ENCODE data around the gene PBX1. TPM values are rescaled to one million over a fixed set of nuclear protein-coding genes. Genes with fewer than 3 reads are reported as not detected.

Gene PBX1
- total and polyA plus RNA-seq, 2 experiments from 2014 or later, result 14.8 to 61.6 TPM

DNA sequence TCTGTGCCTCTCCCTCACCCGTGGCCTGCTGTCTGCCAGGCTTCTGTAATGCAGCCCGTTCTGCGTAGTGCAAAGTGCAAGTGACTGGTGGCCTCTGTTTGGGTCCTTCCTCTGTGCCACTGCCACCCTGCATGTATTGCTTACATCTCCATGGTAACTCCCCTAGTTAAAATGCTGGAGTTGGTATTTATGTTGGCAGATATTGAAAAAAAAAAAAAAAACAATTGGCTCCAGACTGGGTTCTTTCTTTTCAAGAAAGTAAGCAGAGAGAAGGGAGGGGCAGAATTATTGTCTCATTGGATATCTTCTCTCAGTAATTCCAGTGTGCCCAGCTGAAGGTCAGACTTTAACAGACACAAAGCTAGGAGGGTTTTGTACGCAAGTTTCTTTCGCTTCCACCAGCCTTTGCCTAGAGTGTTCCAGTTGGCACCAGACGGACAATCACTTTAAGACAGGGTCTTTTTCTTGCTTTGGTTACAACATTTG lies 242.3 kb downstream of the PBX1 start:
- WGBS (ENCODE audit: low lambda C conversion rate, missing lambda C conversion rate), result 97% methylated on average over 6 of the region's 6 CpGs
- TF ChIP-seq EZH2phosphoT487 (IDR thresholded peaks at IDR 0.05; ENCODE audit: low read depth, severe bottlenecking, unreplicated experiment), result no peak
- no peak for TF ChIP-seq CTCF (IDR thresholded peaks at IDR 0.05; ENCODE audit: poor library complexity)
- TF ChIP-seq EZH2 (IDR thresholded peaks at IDR 0.05; ENCODE audit: borderline replicate concordance), result no peak
- Histone ChIP-seq H3K4me2 (no peak overlapping the region), H2AFZ (no peak overlapping the region), H3K9me3 (ENCODE audit: low read depth) (no peaks in the 10 kb centered on the region), H4K20me1 (ENCODE audit: insufficient read depth, poor library complexity, severe bottlenecking) (no peaks in the 10 kb centered on the region), H3K4me1 (ENCODE audit: insufficient read depth) (peaks cover 12% of the 10 kb centered on the region), H3K27ac (no peak overlapping the region), H3K27me3 (no peaks in the 10 kb centered on the region), H3K36me3 (replicated peaks; ENCODE audit: insufficient read depth, low read depth) (no peaks in the 10 kb centered on the region), H3K9me2 (replicated peaks; ENCODE audit: insufficient read depth) (no peaks in the 10 kb centered on the region), H3K4me3 (no peak overlapping the region), H3K79me2 (no peaks in the 10 kb centered on the region)
- DNase-seq (ENCODE audit: low spot score), result no peak

GRCh38 chr1:164801791-164802502 lies 243.0 kb downstream of the PBX1 start:
- Histone ChIP-seq H4K20me1 (ENCODE audit: insufficient read depth, poor library complexity, severe bottlenecking) (no peaks in the 10 kb centered on the region), H3K27me3 (no peaks in the 10 kb centered on the region), H3K4me1 (ENCODE audit: insufficient read depth) (peaks cover 12% of the 10 kb centered on the region), H3K9me3 (ENCODE audit: low read depth) (no peaks in the 10 kb centered on the region), H3K9me2 (replicated peaks; ENCODE audit: insufficient read depth) (no peaks in the 10 kb centered on the region), H3K79me2 (no peaks in the 10 kb centered on the region), H2AFZ (no peak overlapping the region), H3K36me3 (replicated peaks; ENCODE audit: insufficient read depth, low read depth) (no peaks in the 10 kb centered on the region), H3K4me2 (no peak overlapping the region), H3K27ac (no peak overlapping the region), H3K4me3 (no peak overlapping the region)
- TF ChIP-seq CTCF (IDR thresholded peaks at IDR 0.05; ENCODE audit: poor library complexity), result no peak
- no peak for TF ChIP-seq EZH2phosphoT487 (IDR thresholded peaks at IDR 0.05; ENCODE audit: low read depth, severe bottlenecking, unreplicated experiment)
- TF ChIP-seq EZH2 (IDR thresholded peaks at IDR 0.05; ENCODE audit: borderline replicate concordance), result no peak
- no peak for DNase-seq (ENCODE audit: low spot score)
- WGBS (ENCODE audit: low lambda C conversion rate, missing lambda C conversion rate), result 87% methylated on average over 7 of the region's 7 CpGs

- H3K9me3 ChIP-seq (ENCODE audit: low read depth), result no peaks in the 10 kb centered on the region
- no peak overlapping the region for H2AFZ ChIP-seq
- H3K79me2 ChIP-seq, result no peaks in the 10 kb centered on the region
- TF ChIP-seq EZH2 (IDR thresholded peaks at IDR 0.05; ENCODE audit: borderline replicate concordance) (no peak), EZH2phosphoT487 (IDR thresholded peaks at IDR 0.05; ENCODE audit: low read depth, severe bottlenecking, unreplicated experiment) (no peak), CTCF (IDR thresholded peaks at IDR 0.05; ENCODE audit: poor library complexity) (no peak)
- no peak overlapping the region for H3K27ac ChIP-seq
- no peak overlapping the region for H3K4me2 ChIP-seq
- DNase-seq (ENCODE audit: low spot score), result no peak
- no peak overlapping the region for H3K4me3 ChIP-seq
- 90% methylated on average over 7 of the region's 7 CpGs for WGBS (ENCODE audit: low lambda C conversion rate, missing lambda C conversion rate)
- H3K9me2 ChIP-seq (replicated peaks; ENCODE audit: insufficient read depth), result no peaks in the 10 kb centered on the region
- peaks cover 12% of the 10 kb centered on the region for H3K4me1 ChIP-seq (ENCODE audit: insufficient read depth)
- no peaks in the 10 kb centered on the region for H3K27me3 ChIP-seq
- no peaks in the 10 kb centered on the region for H3K36me3 ChIP-seq (replicated peaks; ENCODE audit: insufficient read depth, low read depth)
- H4K20me1 ChIP-seq (ENCODE audit: insufficient read depth, poor library complexity, severe bottlenecking), result no peaks in the 10 kb centered on the region
Observed at GRCh38 chr1:164802529-164803282, 243.7 kb downstream of the PBX1 start.
